BJ (cell line): ENCODE data around the gene SYPL1. TPM values are rescaled to one million over a fixed set of nuclear protein-coding genes. Genes with fewer than 3 reads are reported as not detected.

ENCODE experiments used
- CTCF ChIA-PET: fragments of 350-600 bp; formaldehyde crosslinking; extraction: SDS; loops from one replicate; lab custom pipeline; 2021; ENCODE audit warnings: antibody characterized with exemption, inconsistent platforms; lab: Yijun Ruan, JAX
- POLR2A ChIA-PET: fragments of 300-600 bp; sonication (Branson Sonifier 250); formaldehyde crosslinking; extraction: SDS; loops from one replicate; lab custom pipeline; 2021; ENCODE audit warnings: antibody characterized with exemption; lab: Charles Lee
- DNase-seq: peaks from one replicate; pipeline ENCODE4 v3.0.0-alpha.2; 2011; ENCODE audit warnings: low read depth
- H3K27me3 ChIP-seq: 2 replicates; pipeline ENCODE4 v1.6.0; 2011; ENCODE audit warnings: low read length; ENCODE audit not compliant: control insufficient read depth, insufficient read depth
- H3K36me3 ChIP-seq: 2 replicates; pipeline ENCODE4 v1.5.1; 2011; ENCODE audit warnings: low read length; ENCODE audit not compliant: control insufficient read depth, insufficient read depth
- H3K4me3 ChIP-seq: 2 replicates; pipeline ENCODE4 v1.5.1; 2011; ENCODE audit warnings: low read depth, mild to moderate bottlenecking, control low read depth, low read length
- CTCF ChIP-seq: IDR thresholded peaks from 2 replicates; pipeline ENCODE4 v1.5.1; 2011; ENCODE audit warnings: low read depth, mild to moderate bottlenecking, control low read depth, inconsistent platforms, low read length, moderate library complexity; ENCODE audit not compliant: insufficient read depth
- polyA plus RNA-seq: library from polyadenylated mRNA; depleted of rRNA; stranded (reverse); fragments of >200 nt; gene quantifications from 2 replicates; pipeline ENCODE4 v1.2.3, GENCODE V29; 2011

SYPL1 gene
- polyA plus RNA-seq, 1 experiment = 39.9 TPM

- CTCF ChIA-PET = interaction anchor here (1.6 to 9.2 kb wide), 2 partner anchors 9 to 93 kb away, joined by 4 to 184 read pairs; no protein-coding TSS in a partner anchor
- no peak overlapping the region for H3K4me3 ChIP-seq
- peaks cover under 1% of the 10 kb centered on the region; the same call in 1 of the 2 replicates for H3K27me3 ChIP-seq
- no peaks in the 10 kb centered on the region for H3K36me3 ChIP-seq
- POLR2A ChIA-PET = no interaction called here
- TF ChIP-seq CTCF = no peak
- DNase-seq = no peak
These were observed 52.6 kb downstream of the SYPL1 start for GRCh38 chr7:106059556-106059955.

- TF ChIP-seq CTCF = no peak
- no peaks in the 10 kb centered on the region for H3K36me3 ChIP-seq
- DNase-seq = no peak
- no peak overlapping the region for H3K4me3 ChIP-seq
- ChIA-PET POLR2A (no interaction called here), CTCF (interaction anchor here (1.1 to 9.2 kb wide), 6 partner anchors 9 to 108 kb away, joined by 3 to 184 read pairs (median 4); no protein-coding TSS in a partner anchor)
- H3K27me3 ChIP-seq = peaks cover 5% of the 10 kb centered on the region
These were observed 53.2 kb downstream of the SYPL1 start for GRCh38 chr7:106058928-106059324.

- Histone ChIP-seq H3K27me3 (peaks cover 5% of the 10 kb centered on the region), H3K4me3 (no peak overlapping the region), H3K36me3 (no peaks in the 10 kb centered on the region)
- ChIA-PET POLR2A (no interaction called here), CTCF (interaction anchor here (0.7 to 9.2 kb wide), 15 partner anchors 8 to 703 kb away, joined by 3 to 184 read pairs (median 4); no protein-coding TSS in a partner anchor)
- TF ChIP-seq CTCF = no peak
- DNase-seq = no peak
These were observed 53.9 kb downstream of the SYPL1 start for GRCh38 chr7:106057962-106058927.

- ChIA-PET CTCF (interaction anchor here (0.6 to 9.2 kb wide), 19 partner anchors 10 to 704 kb away, joined by 3 to 184 read pairs (median 3); no protein-coding TSS in a partner anchor), POLR2A (no interaction called here)
- H3K27me3 ChIP-seq = peaks cover 5% of the 10 kb centered on the region
- no peak for DNase-seq
- TF ChIP-seq CTCF = no peak
- H3K4me3 ChIP-seq = no peak overlapping the region
- H3K36me3 ChIP-seq = no peaks in the 10 kb centered on the region
These were observed 54.7 kb downstream of the SYPL1 start for GRCh38 chr7:106057204-106057961.
